HG02973 (cell line): ENCODE results near the gene YPEL2.
"Not testable (repeated sequence)": the region's sequence is repeated elsewhere in the genome, so short reads cannot be mapped to it uniquely, and the experiment has no call there.

Source experiments
- ATAC-seq: cut with Tn5 transposase; IDR thresholded peaks from one replicate; pipeline ENCODE4 v1.9.1; 2021; ENCODE audit warnings: moderate library complexity; ENCODE audit not compliant: unreplicated experiment

Gene YPEL2

DNA sequence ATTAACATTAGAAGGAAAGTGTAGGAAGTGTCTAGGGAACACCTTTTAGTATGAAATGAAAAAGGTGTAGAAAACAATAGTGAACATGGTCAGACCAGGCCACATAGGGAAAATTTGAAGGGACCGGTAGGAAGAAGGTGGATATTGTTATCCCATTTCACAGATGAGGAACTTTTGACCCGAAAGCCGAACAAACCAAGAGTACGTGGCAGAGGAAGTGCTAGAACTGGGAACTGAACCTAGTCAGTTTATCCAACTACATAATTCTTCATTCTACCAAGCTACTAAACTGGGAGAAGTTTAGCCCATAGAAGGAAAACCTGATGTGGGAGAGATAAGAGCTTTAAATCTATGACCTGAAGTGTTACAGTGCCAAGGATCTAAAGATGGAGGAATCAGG, 43.2 kb downstream of the YPEL2 start:
- ATAC-seq = no peak

DNA sequence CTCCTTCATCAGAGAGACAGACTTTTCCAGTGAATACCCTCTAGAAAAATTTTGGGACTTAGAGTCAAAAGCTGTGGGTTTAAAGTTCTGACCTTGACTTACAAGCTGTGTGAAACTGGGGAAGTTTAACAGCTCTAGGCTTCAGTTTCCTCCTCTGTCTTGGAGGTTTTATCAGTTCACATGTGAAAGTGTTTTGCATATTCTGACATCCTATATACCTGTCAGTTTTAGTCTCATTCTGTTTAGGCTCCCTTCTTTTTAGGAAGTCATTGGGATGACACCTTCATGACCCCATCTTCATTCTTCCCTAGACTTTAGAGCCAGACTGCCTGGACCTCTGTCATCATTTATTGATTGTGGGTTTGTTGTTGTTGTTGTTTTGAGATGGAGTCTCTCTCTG, 44.4 kb downstream of the YPEL2 start:
- peak; percentile 47 for ATAC-seq

DNA sequence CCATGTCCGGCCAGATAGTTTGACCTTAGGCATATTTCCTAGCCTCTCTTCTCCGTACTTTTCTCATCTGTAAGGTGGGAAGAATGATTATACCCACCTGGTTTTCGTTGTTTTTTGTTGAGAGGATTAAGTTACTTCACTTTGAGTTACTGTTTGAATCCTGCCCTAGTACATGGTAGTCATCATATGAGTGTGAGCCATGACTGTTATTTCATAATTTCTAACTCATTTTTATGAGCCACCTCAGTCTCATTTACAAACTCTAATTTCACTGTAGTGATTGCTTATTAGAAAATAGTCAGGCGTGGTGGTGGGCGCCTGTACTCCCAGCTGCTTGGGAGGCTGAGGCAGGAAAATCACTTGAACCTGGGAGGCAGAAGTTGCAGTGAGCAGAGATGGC, 45.1 kb downstream of the YPEL2 start:
- no peak for ATAC-seq

DNA sequence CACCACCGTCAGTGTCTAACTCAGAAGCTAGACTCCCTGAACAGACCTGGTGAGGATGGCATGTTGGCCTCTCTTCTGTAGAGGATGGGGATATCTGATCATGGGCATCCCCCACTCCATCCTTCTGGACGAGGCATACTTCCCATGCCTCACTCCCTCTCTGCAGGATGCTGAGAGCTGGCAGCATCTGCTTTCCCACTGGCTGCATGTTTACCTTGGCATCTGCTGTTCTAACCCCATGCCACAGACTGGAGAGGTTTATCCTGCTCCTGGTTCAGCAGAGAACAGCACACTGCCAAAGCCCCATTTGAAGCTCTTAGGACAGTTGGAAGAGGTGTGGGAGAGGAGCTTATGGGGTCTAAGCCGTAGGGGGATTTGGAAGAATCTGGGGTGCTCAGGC, 46.0 kb downstream of the YPEL2 start:
- ATAC-seq = no peak

DNA sequence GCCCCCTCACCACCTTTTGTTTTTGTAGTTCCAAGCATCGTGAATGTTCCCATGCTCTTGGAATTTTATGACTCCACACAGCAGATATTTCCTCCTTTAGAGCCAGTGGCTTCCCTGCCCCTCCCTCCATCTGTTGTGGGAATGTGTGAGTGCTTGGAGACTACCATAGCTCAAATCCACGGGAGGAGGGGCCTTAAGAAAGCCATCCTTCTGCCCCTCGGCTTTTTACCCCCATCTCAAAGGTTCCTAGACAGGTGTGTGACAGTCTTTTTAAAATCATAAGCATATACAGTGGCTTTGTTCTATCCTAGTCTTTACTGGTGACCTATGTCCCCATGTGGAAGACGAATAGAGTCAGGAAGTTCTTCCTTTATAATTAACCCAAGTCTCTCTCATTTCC, 47.2 kb downstream of the YPEL2 start:
- no peak for ATAC-seq

DNA sequence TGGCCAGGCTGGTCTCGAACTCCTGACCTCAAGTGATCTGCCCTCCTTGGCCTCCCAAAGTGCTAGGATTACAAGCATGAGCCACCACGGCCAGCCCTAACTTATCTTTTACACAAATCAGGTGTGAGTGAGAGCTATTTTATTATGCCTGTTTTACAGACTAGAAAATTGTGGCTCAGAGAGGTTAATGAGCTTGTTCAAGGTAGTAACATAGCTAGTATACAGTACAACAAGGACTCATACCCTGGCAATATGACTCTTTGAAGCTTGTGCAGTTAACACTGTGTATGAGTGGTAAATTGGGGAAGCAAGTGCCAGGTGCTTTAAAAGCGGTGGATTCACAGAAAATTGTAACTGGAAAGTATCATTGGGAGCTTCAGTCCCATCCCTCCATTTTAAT, 49.0 kb downstream of the YPEL2 start:
- no peak for ATAC-seq

DNA sequence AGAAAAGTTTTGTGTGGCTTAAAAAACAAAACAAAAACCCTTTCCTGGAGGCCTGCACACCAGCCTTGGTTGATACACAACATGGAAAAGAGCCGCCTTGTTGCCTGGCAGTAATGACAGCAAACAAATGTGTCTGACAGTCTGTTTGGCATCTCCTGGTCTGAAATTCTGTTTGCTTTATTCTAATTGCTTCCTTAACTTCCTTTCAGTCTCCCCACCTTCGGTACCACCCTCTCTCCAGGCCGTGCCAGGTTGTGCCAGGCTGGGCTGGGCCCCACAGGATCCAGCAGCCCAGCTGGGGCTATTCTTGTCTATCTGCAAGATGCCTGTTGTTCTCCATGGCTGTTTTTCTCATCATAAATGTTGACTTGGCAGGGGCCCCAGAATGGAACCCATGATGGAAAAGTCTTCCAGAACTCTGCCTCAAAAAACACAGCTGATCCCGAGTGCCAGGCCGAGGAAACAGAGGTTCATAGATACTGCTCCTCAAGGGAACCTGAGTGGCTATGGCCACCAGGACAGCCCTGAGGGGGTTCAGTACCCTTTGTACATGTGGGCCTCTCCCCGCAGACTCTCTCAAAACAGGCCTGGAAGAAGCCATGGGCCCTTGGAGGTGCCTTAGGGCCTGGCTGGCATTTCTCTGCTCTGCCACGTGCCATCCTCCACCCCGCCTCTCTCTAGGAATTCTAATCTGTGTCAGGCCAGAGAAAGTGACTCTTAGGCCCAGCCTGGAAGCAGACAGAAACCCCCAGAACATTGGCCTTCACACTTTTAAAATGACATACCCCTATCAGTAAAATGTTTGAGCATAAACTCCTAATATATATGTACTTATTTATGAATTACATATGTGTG, 50.5 kb downstream of the YPEL2 start:
- no peak for ATAC-seq

DNA sequence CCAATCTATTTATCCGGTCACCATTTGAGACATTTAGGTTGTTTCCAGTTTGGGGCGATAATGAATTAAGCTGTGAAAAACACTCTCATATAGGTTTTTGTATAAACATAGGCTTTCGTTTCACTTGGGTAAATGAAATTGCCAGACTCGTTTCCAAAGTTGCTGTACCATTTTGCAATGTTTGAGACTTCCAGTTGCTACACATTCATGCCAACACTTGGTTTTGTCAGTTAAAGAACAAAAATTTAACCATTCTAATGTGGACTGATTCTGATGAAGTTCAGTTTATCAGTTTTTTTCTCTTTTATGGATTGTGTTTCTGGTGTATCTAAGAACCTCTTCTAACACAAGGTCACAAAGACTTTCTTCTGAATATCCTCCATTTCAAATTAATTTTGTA, 52.4 kb downstream of the YPEL2 start:
- ATAC-seq = no peak

DNA sequence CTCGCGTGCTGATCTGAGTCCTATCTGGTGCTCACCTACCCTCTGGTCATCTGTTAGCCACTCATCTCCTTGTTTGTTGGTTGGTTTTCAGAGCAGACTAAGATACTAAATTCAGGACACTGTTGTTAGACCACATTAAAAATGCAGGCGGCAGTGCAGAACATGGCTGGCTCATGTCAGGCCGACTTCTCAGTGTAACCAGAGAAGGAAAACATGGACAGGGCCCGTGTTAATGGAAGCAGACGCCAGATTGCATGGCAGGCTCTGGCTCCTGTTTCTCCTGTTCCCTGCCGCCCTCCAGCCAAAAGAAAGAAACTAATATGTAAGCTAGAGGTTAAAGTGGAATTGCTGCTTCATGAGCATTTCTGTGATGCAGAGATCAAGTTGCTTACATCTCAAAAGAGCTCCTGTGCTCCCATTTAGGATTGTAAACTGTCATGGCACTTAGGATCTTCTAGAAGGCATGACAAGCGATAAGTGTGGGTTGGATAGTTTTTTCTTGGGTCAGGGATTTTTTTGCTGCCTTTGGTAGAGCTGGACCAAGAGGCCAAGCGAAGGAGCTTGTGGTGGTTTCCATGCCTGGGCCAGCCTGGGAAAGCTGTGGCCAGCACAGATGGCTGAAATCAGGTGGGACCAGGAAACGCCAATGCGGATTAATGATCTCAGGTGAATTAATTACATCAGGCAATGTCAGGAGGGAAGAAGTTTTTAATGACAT, 56.1 kb downstream of the YPEL2 start:
- ATAC-seq = no peak

DNA sequence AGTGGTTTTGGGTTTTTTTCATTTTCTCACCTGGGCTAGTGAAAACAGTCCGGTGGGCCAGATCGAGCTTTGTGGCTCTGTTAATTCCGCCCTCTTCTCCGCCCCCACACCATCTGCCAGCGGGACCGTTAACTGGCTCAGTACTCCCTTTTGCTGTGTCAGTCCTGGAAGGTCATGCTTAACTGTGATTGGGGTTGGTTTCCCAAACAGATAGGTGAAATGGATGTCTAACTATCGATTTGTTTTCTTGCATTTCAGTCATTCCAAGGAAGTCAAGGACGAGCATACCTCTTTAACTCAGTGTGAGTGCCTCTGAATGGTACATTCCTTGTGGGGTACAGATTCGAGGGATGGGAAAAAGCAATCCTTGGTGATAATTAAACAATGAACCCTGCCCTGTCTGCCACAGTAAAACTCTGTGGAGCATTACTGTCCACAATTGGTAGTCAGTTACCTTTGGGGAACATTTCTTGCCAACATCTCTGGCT, 56.7 kb downstream of the YPEL2 start:
- no peak for ATAC-seq

DNA sequence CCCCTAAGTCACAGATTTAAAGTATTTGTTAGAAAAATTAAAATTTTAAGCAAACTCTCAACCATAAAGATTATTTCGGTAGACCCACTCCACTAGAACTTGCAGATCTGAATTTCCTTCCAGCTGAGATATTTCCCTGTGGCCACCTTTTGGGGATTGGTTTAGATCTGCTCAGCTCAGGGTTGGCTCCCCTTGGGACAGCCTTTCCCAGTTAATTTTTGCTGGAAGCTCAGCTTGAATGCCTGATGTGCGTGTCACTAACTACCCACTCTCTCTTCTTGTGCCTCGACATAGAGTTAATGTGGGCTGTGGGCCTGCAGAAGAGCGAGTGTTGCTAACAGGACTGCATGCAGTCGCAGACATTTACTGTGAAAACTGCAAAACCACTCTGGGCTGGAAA, 57.6 kb downstream of the YPEL2 start:
- ATAC-seq = no peak

DNA sequence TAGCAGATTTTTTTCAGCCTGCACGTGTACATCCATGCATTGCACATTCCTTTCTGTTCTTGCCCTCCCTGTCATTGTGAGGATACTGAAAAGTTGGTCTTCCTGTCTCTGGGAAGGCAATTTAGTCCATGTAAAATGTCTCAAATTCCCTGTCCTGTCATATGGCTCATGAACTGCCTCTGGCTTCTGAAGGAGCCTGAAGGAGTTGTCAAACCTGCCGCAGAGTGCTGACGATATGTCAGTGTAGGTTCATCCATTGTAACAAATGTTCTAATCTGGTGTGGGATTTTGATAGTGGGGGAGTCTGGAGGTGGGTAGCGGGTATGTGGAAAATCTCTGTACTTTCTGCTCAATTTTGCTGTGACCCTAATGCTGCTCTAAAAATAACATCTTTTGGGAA, 59.6 kb downstream of the YPEL2 start:
- no peak for ATAC-seq

DNA sequence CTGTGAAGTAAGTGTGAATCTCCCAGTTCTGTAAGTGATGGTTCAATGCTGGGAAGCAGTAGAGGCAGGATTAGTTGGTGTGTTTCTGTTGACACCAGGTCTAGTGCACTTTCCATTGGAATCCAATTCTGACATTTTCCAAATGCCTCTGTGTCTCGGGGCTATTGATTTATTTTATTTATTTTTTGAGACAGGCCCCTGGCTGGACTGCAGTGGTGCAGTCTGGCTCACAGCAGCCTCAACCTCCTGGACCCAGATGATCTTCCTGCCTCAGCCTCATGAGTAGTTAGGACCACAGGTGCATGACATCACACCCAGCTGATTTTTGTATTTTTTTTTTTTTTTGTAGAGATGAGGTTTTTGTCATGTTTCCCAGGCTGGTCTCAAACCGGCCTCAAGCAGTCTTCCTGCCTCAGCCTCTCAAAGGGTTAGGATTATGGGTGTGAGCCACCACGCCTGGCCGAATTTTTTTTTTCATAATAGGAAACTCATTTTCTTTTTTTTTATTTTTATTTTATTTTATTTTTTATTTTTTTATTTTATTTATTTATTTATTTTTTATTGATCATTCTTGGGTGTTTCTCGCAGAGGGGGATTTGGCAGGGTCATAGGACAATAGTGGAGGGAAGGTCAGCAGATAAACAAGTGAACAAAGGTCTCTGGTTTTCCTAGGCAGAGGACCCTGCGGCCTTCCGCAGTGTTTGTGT, 61.7 kb downstream of the YPEL2 start:
- ATAC-seq = no peak

DNA sequence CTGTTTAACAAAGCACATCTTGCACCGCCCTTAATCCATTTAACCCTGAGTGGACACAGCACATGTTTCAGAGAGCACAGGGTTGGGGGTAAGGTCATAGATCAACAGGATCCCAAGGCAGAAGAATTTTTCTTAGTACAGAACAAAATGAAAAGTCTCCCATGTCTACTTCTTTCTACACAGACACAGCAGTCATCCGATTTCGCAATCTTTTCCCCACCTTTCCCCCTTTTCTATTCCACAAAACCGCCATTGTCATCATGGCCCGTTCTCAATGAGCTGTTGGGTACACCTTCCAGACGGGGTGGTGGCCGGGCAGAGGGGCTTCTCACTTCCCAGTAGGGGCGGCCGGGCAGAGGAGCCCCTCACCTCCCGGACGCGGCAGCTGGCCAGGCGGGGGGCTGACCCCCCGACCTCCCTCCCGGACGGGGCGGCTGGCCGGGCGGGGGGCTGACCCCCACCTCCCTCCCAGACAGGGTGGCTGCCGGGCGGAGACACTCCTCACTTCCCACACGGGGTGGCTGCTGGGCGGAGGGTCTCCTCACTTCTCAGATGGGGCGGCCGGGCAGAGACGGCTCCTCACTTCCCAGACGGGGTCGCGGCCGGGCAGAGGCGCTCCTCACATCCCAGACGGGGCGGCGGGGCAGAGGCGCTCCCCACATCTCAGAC, 62.4 kb downstream of the YPEL2 start:
- not testable (repeated sequence) for ATAC-seq

DNA sequence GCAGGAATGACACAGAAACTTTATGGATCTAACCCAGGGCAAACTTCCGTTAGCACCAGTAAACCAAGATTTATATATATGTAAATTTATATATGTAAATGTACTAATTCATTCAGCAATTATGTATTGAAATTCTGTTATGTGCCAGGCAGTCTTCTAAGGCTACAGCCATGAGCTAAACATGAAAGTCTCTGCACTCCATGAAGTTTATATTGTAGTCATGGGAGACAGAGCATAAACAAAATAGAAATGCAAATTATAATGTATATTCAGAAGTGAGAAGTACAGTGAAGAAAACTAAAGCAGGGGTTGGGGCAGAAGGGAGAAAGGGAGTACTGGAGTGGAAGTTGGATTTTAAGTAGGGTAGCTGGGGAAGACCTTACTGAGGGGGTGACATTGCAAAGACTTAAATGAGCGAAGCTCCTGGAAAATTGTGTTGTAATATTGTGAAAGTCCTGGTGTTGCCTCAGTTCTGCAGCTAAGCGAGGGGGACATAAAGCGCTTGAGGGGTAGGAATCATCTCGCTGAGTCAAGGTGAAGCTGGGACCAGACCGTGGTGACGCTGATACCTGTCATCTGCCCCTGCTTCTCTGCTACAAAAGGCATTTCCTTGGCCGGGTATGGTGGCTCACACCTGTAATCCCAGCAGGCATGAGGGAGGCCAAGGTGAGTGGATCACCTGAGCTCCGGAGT, 64.8 kb downstream of the YPEL2 start:
- ATAC-seq = no peak

DNA sequence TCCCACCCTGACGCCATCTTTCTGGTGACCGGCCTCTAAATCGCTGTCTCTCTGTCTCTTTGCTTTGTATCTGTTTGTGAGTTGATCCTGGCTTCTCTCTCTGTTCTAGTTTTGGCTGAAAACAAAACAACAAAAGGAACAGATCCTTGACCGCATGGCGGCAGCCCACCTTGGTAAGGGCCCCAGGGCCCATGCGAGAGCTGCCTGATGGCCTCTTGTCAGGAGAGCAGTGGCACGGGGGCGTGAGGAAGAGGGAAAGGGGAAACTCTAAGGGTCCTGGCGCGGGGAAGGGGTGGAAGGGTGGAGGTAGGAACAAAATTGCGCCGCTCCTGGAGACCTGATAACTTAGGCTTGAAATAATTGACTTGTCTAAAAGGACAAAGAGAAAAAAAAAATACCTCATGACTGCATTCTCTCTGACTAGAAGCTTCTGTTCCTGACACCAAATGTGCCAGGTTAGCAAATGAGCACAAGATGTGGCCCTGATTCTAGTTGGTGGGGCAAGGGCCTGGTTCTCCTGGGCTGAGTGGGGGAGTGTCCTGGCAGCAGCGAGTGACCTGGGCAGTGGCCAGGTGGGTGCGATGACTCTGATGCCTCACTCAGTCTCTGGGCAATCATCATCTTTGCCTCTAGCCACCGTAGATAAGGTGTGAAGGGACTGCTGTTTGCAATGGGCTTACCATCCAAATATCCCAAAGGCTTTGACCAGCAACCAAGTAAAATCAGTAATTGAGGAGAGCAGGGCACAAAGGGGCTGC, 66.0 kb downstream of the YPEL2 start:
- no peak for ATAC-seq

DNA sequence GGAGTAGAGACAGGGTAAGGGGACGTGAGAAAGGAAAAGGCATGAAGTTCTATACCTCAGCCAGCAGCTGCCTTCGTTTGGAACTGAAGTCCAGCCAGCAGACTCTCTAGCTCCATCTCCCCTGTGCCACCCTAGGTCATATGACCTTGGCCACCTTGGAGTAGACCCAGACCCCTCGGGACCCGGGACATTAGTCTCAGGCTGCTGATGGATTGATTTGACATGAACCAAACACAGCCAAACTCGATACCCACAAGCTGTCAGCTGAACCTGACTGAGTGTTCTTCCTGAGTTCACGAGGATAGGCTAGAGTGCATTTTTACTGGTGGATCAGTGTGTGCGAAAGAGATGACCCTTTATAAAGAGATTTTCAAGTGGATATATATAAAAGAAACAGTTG, 68.5 kb downstream of the YPEL2 start:
- no peak for ATAC-seq

DNA sequence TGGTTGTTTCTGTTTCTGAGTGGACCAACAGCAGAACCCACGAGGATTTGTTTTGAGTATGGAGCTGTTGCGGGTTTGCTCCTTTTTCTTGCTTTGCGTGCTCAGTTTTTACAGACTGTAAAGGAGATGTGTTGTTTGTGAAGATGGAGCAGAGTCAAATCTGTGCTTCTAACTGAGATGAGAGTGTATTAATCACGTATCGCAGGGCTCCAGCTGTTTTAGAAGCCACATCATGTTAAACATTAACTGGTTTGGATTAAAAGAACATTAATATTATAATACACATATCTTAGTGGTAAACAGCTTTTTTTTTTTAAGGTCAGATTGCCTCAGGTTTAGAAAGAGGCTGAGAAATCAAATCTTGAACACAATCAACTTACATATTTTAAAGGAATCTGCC, 69.4 kb downstream of the YPEL2 start:
- no peak for ATAC-seq

DNA sequence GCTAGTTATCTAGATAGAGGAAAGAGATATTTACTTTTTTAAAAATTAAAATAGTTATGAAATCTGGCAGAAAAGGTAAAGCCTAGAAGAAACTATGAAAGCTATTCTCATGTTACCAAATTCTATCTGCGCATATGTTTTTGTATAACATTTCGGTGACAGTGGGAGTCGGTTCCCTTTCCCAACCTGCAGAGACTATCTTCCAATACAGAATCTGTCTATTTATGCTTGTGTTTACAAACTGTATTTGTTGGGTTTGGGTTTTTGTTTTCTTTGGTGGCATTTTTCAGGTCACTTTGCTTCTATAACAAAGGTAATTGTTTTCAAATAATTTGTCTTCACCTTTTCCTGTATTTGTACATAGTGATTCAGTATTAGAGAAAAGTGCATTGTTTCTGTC, 69.8 kb downstream of the YPEL2 start:
- ATAC-seq = no peak

DNA sequence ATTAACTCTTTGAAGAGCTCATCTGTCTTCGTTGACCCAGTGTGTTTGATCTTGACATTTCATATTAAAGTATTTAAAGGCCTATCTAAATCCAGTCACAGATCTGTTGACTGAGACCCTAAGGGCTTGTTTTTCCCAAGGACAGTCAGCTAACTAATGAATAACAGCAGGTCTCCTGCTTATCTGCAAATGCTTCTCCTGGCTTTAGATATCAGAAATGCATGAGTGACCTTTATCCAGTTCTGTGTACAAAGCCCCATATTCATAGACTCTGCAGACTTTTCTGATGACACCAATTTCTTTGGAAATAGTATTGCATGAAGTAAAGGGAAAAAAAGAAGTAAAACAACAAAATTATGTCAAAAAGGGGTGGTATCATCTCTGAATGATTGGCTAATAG, 70.3 kb downstream of the YPEL2 start:
- ATAC-seq = no peak
